Measurements from ENCODE around the gene ST6GALNAC4. TPM values are rescaled to one million over a fixed set of nuclear protein-coding genes. Genes with fewer than 3 reads are reported as not detected.

ST6GALNAC4 gene
- total and polyA plus RNA-seq, 10 of the 15 experiments (the other 5 are each of a cell fraction or from before 2014, with no cell fraction given): 4.2 to 63.2 (median 35.2) TPM

DNA sequence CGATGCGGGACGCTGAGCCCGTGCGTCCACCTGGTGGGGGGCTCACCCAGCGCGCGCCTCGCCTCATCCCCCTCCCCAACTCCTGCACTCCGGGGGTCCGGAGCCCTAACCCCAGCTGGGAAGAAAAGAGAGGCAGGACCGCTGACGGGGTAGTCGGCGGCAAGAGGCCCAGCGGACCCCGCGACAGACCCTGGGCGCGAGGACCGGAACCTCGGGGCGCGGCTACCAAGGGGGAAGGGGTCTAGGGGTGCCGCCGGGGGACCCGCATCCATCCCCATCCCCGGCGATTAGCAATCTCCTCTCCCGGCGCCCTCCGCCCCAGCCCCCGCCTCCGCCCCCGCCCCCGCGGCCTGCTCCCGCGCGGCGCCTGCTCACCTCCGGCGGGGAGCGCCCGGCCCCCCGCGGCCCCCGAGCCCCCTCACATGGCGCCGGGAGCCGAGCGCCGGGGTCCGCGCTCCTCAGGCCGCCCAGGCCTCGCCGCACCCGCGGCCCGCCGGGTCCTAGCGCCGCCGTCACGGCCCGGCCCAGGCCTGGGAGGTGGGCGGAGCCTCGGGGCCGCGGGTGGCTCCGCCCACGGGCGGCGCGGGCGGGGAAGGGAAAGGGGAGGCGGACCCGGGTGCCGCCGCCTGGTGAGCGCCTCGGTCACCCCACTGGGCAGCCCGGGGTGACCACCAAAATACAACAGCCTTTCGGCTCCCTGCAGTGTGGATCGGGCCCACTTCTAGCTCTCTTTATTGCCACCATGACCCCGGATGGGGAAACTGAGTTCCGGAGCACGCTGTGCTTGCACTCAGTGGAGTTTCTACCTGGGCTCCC is 17.5 kb downstream of the ST6GALNAC4 start, which contains the start of gene ST6GALNAC6 (continued):
- TF ChIP-seq, protein P1, sequence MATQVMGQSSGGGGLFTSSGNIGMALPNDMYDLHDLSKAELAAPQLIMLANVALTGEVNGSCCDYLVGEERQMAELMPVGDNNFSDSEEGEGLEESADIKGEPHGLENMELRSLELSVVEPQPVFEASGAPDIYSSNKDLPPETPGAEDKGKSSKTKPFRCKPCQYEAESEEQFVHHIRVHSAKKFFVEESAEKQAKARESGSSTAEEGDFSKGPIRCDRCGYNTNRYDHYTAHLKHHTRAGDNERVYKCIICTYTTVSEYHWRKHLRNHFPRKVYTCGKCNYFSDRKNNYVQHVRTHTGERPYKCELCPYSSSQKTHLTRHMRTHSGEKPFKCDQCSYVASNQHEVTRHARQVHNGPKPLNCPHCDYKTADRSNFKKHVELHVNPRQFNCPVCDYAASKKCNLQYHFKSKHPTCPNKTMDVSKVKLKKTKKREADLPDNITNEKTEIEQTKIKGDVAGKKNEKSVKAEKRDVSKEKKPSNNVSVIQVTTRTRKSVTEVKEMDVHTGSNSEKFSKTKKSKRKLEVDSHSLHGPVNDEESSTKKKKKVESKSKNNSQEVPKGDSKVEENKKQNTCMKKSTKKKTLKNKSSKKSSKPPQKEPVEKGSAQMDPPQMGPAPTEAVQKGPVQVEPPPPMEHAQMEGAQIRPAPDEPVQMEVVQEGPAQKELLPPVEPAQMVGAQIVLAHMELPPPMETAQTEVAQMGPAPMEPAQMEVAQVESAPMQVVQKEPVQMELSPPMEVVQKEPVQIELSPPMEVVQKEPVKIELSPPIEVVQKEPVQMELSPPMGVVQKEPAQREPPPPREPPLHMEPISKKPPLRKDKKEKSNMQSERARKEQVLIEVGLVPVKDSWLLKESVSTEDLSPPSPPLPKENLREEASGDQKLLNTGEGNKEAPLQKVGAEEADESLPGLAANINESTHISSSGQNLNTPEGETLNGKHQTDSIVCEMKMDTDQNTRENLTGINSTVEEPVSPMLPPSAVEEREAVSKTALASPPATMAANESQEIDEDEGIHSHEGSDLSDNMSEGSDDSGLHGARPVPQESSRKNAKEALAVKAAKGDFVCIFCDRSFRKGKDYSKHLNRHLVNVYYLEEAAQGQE (IDR thresholded peaks at IDR 0.05; ENCODE audit: low read depth, low read length): no peak
- no peak for TF ChIP-seq PAX8 (IDR thresholded peaks at IDR 0.05)
- TF ChIP-seq, protein P2, sequence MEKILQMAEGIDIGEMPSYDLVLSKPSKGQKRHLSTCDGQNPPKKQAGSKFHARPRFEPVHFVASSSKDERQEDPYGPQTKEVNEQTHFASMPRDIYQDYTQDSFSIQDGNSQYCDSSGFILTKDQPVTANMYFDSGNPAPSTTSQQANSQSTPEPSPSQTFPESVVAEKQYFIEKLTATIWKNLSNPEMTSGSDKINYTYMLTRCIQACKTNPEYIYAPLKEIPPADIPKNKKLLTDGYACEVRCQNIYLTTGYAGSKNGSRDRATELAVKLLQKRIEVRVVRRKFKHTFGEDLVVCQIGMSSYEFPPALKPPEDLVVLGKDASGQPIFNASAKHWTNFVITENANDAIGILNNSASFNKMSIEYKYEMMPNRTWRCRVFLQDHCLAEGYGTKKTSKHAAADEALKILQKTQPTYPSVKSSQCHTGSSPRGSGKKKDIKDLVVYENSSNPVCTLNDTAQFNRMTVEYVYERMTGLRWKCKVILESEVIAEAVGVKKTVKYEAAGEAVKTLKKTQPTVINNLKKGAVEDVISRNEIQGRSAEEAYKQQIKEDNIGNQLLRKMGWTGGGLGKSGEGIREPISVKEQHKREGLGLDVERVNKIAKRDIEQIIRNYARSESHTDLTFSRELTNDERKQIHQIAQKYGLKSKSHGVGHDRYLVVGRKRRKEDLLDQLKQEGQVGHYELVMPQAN (conservative IDR thresholded peaks at IDR 0.05): peak; percentile 30; the same call in 1 of the 2 replicates
- TF ChIP-seq, protein P3, sequence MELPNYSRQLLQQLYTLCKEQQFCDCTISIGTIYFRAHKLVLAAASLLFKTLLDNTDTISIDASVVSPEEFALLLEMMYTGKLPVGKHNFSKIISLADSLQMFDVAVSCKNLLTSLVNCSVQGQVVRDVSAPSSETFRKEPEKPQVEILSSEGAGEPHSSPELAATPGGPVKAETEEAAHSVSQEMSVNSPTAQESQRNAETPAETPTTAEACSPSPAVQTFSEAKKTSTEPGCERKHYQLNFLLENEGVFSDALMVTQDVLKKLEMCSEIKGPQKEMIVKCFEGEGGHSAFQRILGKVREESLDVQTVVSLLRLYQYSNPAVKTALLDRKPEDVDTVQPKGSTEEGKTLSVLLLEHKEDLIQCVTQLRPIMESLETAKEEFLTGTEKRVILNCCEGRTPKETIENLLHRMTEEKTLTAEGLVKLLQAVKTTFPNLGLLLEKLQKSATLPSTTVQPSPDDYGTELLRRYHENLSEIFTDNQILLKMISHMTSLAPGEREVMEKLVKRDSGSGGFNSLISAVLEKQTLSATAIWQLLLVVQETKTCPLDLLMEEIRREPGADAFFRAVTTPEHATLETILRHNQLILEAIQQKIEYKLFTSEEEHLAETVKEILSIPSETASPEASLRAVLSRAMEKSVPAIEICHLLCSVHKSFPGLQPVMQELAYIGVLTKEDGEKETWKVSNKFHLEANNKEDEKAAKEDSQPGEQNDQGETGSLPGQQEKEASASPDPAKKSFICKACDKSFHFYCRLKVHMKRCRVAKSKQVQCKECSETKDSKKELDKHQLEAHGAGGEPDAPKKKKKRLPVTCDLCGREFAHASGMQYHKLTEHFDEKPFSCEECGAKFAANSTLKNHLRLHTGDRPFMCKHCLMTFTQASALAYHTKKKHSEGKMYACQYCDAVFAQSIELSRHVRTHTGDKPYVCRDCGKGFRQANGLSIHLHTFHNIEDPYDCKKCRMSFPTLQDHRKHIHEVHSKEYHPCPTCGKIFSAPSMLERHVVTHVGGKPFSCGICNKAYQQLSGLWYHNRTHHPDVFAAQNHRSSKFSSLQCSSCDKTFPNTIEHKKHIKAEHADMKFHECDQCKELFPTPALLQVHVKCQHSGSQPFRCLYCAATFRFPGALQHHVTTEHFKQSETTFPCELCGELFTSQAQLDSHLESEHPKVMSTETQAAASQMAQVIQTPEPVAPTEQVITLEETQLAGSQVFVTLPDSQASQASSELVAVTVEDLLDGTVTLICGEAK (IDR thresholded peaks at IDR 0.05; ENCODE audit: borderline replicate concordance): no peak
- TF ChIP-seq NFIC (IDR thresholded peaks at IDR 0.05; ENCODE audit: low read depth, low read length): no peak
- TF ChIP-seq, protein P4, sequence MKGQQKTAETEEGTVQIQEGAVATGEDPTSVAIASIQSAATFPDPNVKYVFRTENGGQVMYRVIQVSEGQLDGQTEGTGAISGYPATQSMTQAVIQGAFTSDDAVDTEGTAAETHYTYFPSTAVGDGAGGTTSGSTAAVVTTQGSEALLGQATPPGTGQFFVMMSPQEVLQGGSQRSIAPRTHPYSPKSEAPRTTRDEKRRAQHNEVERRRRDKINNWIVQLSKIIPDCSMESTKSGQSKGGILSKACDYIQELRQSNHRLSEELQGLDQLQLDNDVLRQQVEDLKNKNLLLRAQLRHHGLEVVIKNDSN (IDR thresholded peaks at IDR 0.05; ENCODE audit: borderline replicate concordance, extremely low read length, insufficient read depth, low read depth, low read length): no peak
- TF ChIP-seq, protein P5, sequence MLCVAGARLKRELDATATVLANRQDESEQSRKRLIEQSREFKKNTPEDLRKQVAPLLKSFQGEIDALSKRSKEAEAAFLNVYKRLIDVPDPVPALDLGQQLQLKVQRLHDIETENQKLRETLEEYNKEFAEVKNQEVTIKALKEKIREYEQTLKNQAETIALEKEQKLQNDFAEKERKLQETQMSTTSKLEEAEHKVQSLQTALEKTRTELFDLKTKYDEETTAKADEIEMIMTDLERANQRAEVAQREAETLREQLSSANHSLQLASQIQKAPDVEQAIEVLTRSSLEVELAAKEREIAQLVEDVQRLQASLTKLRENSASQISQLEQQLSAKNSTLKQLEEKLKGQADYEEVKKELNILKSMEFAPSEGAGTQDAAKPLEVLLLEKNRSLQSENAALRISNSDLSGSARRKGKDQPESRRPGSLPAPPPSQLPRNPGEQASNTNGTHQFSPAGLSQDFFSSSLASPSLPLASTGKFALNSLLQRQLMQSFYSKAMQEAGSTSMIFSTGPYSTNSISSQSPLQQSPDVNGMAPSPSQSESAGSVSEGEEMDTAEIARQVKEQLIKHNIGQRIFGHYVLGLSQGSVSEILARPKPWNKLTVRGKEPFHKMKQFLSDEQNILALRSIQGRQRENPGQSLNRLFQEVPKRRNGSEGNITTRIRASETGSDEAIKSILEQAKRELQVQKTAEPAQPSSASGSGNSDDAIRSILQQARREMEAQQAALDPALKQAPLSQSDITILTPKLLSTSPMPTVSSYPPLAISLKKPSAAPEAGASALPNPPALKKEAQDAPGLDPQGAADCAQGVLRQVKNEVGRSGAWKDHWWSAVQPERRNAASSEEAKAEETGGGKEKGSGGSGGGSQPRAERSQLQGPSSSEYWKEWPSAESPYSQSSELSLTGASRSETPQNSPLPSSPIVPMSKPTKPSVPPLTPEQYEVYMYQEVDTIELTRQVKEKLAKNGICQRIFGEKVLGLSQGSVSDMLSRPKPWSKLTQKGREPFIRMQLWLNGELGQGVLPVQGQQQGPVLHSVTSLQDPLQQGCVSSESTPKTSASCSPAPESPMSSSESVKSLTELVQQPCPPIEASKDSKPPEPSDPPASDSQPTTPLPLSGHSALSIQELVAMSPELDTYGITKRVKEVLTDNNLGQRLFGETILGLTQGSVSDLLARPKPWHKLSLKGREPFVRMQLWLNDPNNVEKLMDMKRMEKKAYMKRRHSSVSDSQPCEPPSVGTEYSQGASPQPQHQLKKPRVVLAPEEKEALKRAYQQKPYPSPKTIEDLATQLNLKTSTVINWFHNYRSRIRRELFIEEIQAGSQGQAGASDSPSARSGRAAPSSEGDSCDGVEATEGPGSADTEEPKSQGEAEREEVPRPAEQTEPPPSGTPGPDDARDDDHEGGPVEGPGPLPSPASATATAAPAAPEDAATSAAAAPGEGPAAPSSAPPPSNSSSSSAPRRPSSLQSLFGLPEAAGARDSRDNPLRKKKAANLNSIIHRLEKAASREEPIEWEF (IDR thresholded peaks at IDR 0.05; ENCODE audit: insufficient replicate concordance, low read depth, low read length): no peak
- TF ChIP-seq SMAD5 (IDR thresholded peaks at IDR 0.05; ENCODE audit: low read depth): no peak
- TF ChIP-seq HCFC1 (IDR thresholded peaks at IDR 0.05; ENCODE audit: low read length): 0 out of 2 replicates have a peak, but pooled peaks have one; percentile 37
- TF ChIP-seq ZBED1 (IDR thresholded peaks at IDR 0.05; ENCODE audit: borderline replicate concordance): no peak
- 0 out of 2 replicates have a peak, but pooled peaks have one; percentile 19 for TF ChIP-seq ZNF217 (IDR thresholded peaks at IDR 0.05)
- TF ChIP-seq RAD21 (IDR thresholded peaks at IDR 0.05; ENCODE audit: insufficient read depth, low read depth, low read length): peak; percentile 17; the same call in 1 of the 2 replicates
